Measurements from ENCODE around the gene PRRC2B.
A peak's percentile ranks its signal among the peaks of the same experiment; 100 is the strongest.

DNA sequence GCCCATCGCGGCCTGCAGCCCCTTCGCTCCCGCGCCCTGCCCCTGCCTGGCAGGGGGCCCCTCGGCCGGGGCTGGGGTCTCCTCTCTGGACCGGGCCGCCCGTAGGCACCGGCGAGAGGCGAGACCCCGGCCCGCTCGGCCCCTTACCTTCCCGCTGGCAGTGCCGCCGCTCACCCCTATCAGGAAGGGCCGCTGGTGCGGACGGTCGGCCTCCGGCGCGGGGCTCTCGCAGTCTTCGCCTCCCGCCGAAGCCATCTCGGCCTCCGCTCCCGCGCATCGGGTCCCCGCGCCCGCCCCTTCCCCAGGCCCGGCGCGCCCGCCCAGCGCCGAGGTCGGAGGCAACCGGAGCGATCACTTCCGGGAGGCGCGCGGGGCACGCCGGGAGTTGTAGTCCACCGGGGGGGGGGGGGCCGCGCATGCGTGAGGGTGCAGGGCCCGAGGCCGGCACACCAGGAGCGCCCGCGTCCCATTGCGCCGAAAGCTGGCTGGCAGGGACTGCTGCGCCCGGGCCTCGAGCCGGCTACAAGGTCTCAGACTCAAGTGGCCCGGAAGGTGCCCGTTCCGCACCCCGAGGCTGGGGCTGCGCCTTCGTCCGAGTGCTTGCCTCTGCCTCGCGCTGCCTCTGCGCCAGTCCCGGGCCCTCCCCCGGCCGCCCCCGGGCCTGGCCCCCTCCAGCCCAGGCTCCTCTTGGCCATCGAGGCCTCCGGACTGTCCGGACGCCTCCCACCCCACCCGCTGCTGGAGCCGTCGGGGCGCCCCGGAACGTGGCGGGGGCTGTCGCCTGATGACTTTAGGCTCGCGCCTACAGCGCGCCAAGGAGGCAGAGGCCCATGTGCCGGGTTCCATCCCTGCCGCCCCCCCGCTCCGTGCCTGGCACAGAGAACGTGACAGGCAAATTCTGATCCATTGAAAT lies 137.3 kb downstream of the PRRC2B start, which contains the start of gene UCK1:
- peak in 4 of 12 donors; percentile 1 to 22 (median 4) for TF ChIP-seq CTCF (IDR thresholded peaks at IDR 0.05)
- TF ChIP-seq POLR2A (IDR thresholded peaks at IDR 0.05): peak in 1 of 2 donors; percentile 77
